ENCODE data around the gene WFIKKN2. TPM values are rescaled to one million over a fixed set of nuclear protein-coding genes. Genes with fewer than 3 reads are reported as not detected.

WFIKKN2 gene
- polyA plus RNA-seq, 1 donor (not counting 4 experiments of a cell fraction or from before 2014, with no cell fraction given), result not detected

- no peaks in the 10 kb centered on the region for H3K4me1 ChIP-seq (ENCODE audit: control insufficient read depth, extremely low read depth, insufficient read depth, low read length)
- no peaks in the 10 kb centered on the region for H3K36me3 ChIP-seq (ENCODE audit: control insufficient read depth in 2 of 2, extremely low read depth in 1 of 2, insufficient read depth in 2 of 2, low read length in 2 of 2)
- no peak overlapping the region for H3K4me2 ChIP-seq (ENCODE audit: control insufficient read depth, extremely low read depth, insufficient read depth, low read depth, low read length)
- H3K27ac ChIP-seq (ENCODE audit: control insufficient read depth, insufficient read depth, low read length), result no peak overlapping the region
- DNase-seq (ENCODE audit: low read depth, low spot score) (no peak), FAIRE-seq (no peak)
- H3K9me3 ChIP-seq (ENCODE audit: control insufficient read depth, low read depth, low read length), result no peaks in the 10 kb centered on the region
- no peaks in the 10 kb centered on the region for H3K27me3 ChIP-seq (ENCODE audit: control insufficient read depth, extremely low read depth, insufficient read depth, low read length)
- no peaks in the 10 kb centered on the region for H3K9me1 ChIP-seq (ENCODE audit: control insufficient read depth, extremely low read depth, insufficient read depth, low read length)
- no peaks in the 10 kb centered on the region for H4K20me1 ChIP-seq (ENCODE audit: control insufficient read depth, extremely low read depth, insufficient read depth, low read length)
- no peak overlapping the region for H3K4me3 ChIP-seq (ENCODE audit: control insufficient read depth in 2 of 3, extremely low read depth in 1 of 3, insufficient read depth in 2 of 3, low read depth in 1 of 3, low read length in 3 of 3)
- TF ChIP-seq EZH2 (IDR thresholded peaks at IDR 0.05; ENCODE audit: low read length) (no peak), CTCF (optimal IDR thresholded peaks at IDR 0.05 in 1 of 3, IDR thresholded peaks at IDR 0.05 in 1 of 3, conservative IDR thresholded peaks at IDR 0.05 in 1 of 3; ENCODE audit: extremely low read depth in 1 of 3, insufficient read depth in 2 of 3, low read length in 3 of 3) (no peak)
- H3K9ac ChIP-seq (ENCODE audit: control insufficient read depth, extremely low read depth, insufficient read depth, low read length), result no peak overlapping the region
- dilution Hi-C loops (cut with MboI; ENCODE audit: extremely low pct_ligation_motif_present, low sequenced_read_pairs), result no loop called here
- H3K79me2 ChIP-seq (ENCODE audit: control insufficient read depth, insufficient read depth, low read length), result no peaks in the 10 kb centered on the region
- H2AFZ ChIP-seq (ENCODE audit: control insufficient read depth, low read length), result no peak overlapping the region
These were observed 11.0 kb upstream of the WFIKKN2 start for GRCh38 chr17:50824429-50824828.

- no peaks in the 10 kb centered on the region for H3K27me3 ChIP-seq (ENCODE audit: control insufficient read depth, extremely low read depth, insufficient read depth, low read length)
- no peaks in the 10 kb centered on the region for H4K20me1 ChIP-seq (ENCODE audit: control insufficient read depth, extremely low read depth, insufficient read depth, low read length)
- no peaks in the 10 kb centered on the region for H3K9me3 ChIP-seq (ENCODE audit: control insufficient read depth, low read depth, low read length)
- dilution Hi-C loops (cut with MboI; ENCODE audit: extremely low pct_ligation_motif_present, low sequenced_read_pairs), result no loop called here
- no peak overlapping the region for H3K9ac ChIP-seq (ENCODE audit: control insufficient read depth, extremely low read depth, insufficient read depth, low read length)
- H2AFZ ChIP-seq (ENCODE audit: control insufficient read depth, low read length), result no peak overlapping the region
- H3K4me1 ChIP-seq (ENCODE audit: control insufficient read depth, extremely low read depth, insufficient read depth, low read length), result no peaks in the 10 kb centered on the region
- H3K4me3 ChIP-seq (ENCODE audit: control insufficient read depth in 2 of 3, extremely low read depth in 1 of 3, insufficient read depth in 2 of 3, low read depth in 1 of 3, low read length in 3 of 3), result no peak overlapping the region
- no peaks in the 10 kb centered on the region for H3K36me3 ChIP-seq (ENCODE audit: control insufficient read depth in 2 of 2, extremely low read depth in 1 of 2, insufficient read depth in 2 of 2, low read length in 2 of 2)
- TF ChIP-seq EZH2 (IDR thresholded peaks at IDR 0.05; ENCODE audit: low read length) (no peak), CTCF (optimal IDR thresholded peaks at IDR 0.05 in 1 of 3, IDR thresholded peaks at IDR 0.05 in 1 of 3, conservative IDR thresholded peaks at IDR 0.05 in 1 of 3; ENCODE audit: extremely low read depth in 1 of 3, insufficient read depth in 2 of 3, low read length in 3 of 3) (no peak)
- no peak overlapping the region for H3K4me2 ChIP-seq (ENCODE audit: control insufficient read depth, extremely low read depth, insufficient read depth, low read depth, low read length)
- FAIRE-seq, result no peak
- H3K79me2 ChIP-seq (ENCODE audit: control insufficient read depth, insufficient read depth, low read length), result no peaks in the 10 kb centered on the region
- H3K9me1 ChIP-seq (ENCODE audit: control insufficient read depth, extremely low read depth, insufficient read depth, low read length), result no peaks in the 10 kb centered on the region
- H3K27ac ChIP-seq (ENCODE audit: control insufficient read depth, insufficient read depth, low read length), result no peak overlapping the region
- no peak for DNase-seq (ENCODE audit: low read depth, low spot score)
These were observed 10.2 kb upstream of the WFIKKN2 start for GRCh38 chr17:50825188-50825587.

Data from keratinocyte (primary cell).